Neural crest cell (in vitro differentiated cells): ENCODE measurements around the gene CFL1. TPM values are rescaled to one million over a fixed set of nuclear protein-coding genes. Genes with fewer than 3 reads are reported as not detected.
"Not testable (repeated sequence)": the region's sequence is repeated elsewhere in the genome, so short reads cannot be mapped to it uniquely, and the experiment has no call there.

Source experiments
- DNase-seq: peaks from one replicate; pipeline ENCODE4 v3.0.0; 2021; ENCODE audit warnings: low read depth, mixed read lengths, low spot score
- H3K27ac Mint-ChIP-seq: one replicate; pipeline ENCODE4 v1.8.0; 2021; ENCODE audit warnings: mild to moderate bottlenecking, mixed read lengths; ENCODE audit not compliant: unreplicated experiment
- H3K27me3 Mint-ChIP-seq: 2 replicates; pipeline ENCODE4 v1.8.0; 2021; ENCODE audit warnings: low read depth, mild to moderate bottlenecking, mixed read lengths
- H3K36me3 Mint-ChIP-seq: 2 replicates; pipeline ENCODE4 v1.8.0; 2021; ENCODE audit warnings: low read depth, mild to moderate bottlenecking, mixed read lengths
- H3K4me1 Mint-ChIP-seq: 2 replicates; pipeline ENCODE4 v1.8.0; 2021; ENCODE audit warnings: mixed read lengths
- H3K4me3 Mint-ChIP-seq: one replicate; pipeline ENCODE4 v1.8.0; 2021; ENCODE audit warnings: mild to moderate bottlenecking, mixed read lengths
- H3K9me3 Mint-ChIP-seq: 2 replicates; pipeline ENCODE4 v1.8.0; 2021; ENCODE audit warnings: mixed read lengths
- total RNA-seq: library from RNA; stranded (reverse); gene quantifications from 2 replicates; pipeline ENCODE4 v1.2.1, GENCODE V29; 2021
- TF ChIP-seq, protein P1 (sequence below): fragments of 200-600 bp; sonication (generic); conservative IDR thresholded peaks from 2 replicates; pipeline ENCODE4 v1.5.0; 2021; ENCODE audit warnings: antibody characterized with exemption, mild to moderate bottlenecking

CFL1 gene
- total RNA-seq, 1 donor from 2014 or later = 1,437 TPM

DNA sequence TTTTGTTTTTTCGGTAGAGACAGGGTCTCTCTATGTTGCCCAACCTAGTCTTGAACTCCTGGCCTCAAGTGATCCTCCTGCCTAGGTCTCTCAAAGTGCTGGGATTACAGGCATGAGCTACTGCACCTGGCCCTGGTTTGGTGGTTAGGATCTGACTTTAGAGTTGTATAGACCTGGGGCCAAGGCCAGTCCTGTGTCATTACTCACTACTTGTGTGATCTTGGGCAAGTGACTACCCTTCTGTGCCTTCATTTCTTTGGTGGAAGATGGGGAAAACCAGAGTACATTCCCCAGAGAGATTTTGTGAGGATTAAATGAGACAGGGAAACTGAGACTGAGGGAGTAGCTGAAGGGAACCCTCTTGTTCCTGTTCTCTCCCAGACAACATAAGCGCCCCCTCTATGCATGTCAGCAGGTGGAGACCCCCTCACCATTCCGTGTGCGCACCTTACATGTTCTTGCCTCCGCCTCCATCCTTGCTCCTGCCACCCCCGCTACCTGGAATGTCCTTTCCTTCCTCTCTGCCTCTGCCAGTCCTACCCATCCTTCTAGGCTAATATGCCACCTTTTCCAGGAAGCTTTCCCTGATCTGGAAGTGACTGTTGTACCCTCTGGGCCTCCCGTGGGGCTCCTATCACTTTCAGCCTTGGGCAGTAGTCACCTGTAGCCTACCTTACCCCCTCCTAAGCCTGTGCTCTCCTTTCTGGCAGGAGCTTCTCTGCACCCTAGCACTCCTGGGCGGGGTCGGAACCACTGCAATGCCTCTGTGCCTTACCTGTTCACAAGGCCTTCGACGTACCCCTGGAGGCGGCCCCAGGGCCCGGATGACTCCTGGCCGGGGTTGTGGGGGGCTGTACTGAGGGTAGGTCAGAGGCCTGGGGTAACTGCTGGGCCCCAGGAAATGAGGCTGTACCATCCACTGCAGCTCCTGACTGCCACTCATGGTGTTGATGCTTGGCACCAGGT is 38.3 kb upstream of the CFL1 start:
- DNase-seq = no peak
- H3K9me3 Mint-ChIP-seq = no peaks in the 10 kb centered on the region
- no peak overlapping the region for H3K27ac Mint-ChIP-seq
- peaks cover 28% of the 10 kb centered on the region for H3K4me1 Mint-ChIP-seq
- H3K4me3 Mint-ChIP-seq = peak overlapping the region; percentile 65
- H3K27me3 Mint-ChIP-seq = peaks cover 46% of the 10 kb centered on the region
- H3K36me3 Mint-ChIP-seq = no peaks in the 10 kb centered on the region
- TF ChIP-seq, protein P1, sequence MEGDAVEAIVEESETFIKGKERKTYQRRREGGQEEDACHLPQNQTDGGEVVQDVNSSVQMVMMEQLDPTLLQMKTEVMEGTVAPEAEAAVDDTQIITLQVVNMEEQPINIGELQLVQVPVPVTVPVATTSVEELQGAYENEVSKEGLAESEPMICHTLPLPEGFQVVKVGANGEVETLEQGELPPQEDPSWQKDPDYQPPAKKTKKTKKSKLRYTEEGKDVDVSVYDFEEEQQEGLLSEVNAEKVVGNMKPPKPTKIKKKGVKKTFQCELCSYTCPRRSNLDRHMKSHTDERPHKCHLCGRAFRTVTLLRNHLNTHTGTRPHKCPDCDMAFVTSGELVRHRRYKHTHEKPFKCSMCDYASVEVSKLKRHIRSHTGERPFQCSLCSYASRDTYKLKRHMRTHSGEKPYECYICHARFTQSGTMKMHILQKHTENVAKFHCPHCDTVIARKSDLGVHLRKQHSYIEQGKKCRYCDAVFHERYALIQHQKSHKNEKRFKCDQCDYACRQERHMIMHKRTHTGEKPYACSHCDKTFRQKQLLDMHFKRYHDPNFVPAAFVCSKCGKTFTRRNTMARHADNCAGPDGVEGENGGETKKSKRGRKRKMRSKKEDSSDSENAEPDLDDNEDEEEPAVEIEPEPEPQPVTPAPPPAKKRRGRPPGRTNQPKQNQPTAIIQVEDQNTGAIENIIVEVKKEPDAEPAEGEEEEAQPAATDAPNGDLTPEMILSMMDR = no peak

DNA sequence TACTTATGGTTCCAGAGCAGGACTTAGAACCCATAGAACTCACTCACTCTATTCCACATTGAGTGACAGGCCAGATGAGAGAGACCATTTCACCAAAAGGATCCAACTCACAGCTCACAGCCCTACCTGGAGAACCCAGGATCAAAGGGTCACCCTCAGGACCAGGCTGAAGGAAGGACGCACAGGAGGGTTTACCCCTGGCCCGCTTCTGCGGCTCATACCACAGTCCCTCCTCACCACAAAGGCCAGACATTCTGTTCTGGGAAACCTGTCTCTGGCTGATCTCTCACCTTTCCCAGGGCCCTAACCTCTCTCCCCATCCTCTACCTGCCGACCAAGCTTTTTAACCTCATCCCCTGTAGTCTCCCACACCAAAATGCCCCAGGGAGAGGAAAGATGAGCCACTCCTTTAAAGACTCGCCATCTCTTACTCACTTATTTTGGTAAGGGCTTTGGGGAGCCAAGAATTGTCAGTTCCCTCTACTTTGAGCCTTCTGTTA is 37.6 kb upstream of the CFL1 start:
- peaks cover 38% of the 10 kb centered on the region for H3K27me3 Mint-ChIP-seq
- no peaks in the 10 kb centered on the region for H3K36me3 Mint-ChIP-seq
- H3K4me3 Mint-ChIP-seq = peak overlapping the region; percentile 65
- no peak overlapping the region for H3K27ac Mint-ChIP-seq
- no peaks in the 10 kb centered on the region for H3K9me3 Mint-ChIP-seq
- H3K4me1 Mint-ChIP-seq = peaks cover 22% of the 10 kb centered on the region
- DNase-seq = no peak
- TF ChIP-seq, protein P1 = no peak

DNA sequence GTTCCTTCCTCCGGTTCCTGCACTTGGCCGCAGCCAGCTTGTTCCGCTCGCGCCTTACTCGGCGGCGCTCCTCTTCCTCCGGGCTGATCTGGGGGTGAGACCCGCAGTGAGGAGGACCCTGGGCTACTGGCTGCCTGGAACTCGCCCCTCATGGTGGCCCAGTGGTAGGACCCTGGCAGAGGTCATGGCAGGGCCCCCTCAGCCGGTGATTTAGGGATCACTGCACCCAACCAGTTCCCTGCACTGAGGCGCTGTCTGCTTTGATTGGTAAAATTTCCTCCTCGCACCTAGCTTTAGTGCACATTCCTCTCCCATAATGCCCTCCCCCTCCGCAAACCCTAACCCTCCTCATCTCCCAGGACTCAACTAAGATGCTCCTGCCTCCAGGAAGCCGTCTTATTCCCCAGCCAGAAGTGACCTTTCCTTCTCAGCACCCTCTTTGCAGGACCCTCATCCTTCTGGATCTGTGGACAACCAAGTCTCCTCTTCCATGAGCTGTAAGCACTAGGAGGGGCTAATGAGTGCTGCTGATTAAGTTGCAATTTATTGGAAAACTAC is 36.1 kb upstream of the CFL1 start:
- TF ChIP-seq, protein P1 = no peak
- Mint-ChIP-seq H3K4me3 (peak overlapping the region; percentile 78), H3K36me3 (no peaks in the 10 kb centered on the region), H3K9me3 (no peaks in the 10 kb centered on the region), H3K27ac (no peak overlapping the region), H3K4me1 (peaks cover 34% of the 10 kb centered on the region), H3K27me3 (peaks cover 39% of the 10 kb centered on the region)
- no peak for DNase-seq

DNA sequence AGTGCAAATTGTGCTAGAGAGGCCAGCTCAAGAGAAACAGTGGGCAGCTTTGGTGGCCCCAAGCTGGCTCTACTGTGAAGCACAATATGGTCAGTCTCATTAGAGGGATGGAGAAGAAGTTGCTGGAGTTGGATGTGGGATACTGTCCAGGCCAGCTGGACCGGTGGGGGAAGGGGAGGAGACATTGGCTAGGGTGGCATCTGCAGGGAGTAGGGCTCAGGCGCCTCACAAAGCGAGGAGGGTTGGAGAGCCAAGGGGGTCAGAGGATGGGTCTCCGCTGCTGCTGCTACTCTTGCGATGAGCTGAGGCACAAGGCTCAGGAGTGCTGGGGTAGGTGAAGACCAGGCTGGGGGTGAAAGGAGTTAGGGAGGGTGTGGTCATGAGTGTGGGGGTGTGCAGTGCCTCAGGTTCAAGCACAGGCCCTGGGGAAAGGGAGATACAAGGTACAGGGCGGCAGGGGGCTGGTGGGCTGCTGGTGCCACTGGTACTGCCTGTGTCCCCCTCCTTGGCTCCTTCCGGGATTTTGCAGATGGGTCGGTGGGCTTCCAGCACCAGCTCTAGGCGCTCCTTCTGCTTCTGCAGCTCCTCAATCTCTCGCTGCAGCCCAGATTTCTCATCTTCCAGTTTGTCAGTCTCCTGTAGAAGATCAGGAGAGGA is 34.8 kb upstream of the CFL1 start:
- Mint-ChIP-seq H3K36me3 (no peaks in the 10 kb centered on the region), H3K4me1 (peaks cover 40% of the 10 kb centered on the region), H3K27ac (no peak overlapping the region), H3K4me3 (peak overlapping the region; percentile 83), H3K27me3 (peaks cover 33% of the 10 kb centered on the region), H3K9me3 (no peaks in the 10 kb centered on the region)
- no peak for DNase-seq
- TF ChIP-seq, protein P1 = no peak

DNA sequence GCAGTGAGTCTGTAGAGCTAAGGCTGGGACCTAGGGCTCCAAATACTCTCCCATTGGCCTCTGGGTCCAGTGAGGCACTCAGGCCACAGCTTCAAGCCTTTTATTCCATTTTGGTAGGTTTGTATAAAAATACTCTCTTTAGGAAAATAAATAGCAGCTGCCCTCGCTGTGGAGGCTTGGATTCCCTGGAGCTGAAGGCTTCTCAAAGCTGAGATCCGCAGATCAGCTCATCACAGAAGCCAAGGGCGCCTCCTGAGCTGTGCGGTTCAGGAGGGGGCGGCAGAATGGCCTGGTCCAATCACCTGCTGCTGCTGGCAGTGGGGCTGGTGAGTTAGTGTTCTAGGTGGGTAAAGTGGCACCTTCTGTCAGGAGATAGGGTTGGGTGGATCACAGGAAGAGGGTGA is 34.2 kb upstream of the CFL1 start:
- not testable (repeated sequence) for DNase-seq, H3K9me3 Mint-ChIP-seq, H3K27ac Mint-ChIP-seq, H3K36me3 Mint-ChIP-seq
- Mint-ChIP-seq H3K27me3 (peaks cover 27% of the 10 kb centered on the region), H3K4me1 (peaks cover 46% of the 10 kb centered on the region), H3K4me3 (peak overlapping the region; percentile 83)
